Endodermal cell (in vitro differentiated cells): ENCODE data around the gene PRKD3. TPM values are rescaled to one million over a fixed set of nuclear protein-coding genes. Genes with fewer than 3 reads are reported as not detected.
"Not testable (repeated sequence)": the region's sequence is repeated elsewhere in the genome, so short reads cannot be mapped to it uniquely, and the experiment has no call there.

Experiments
- DNase-seq: peaks from one replicate; pipeline ENCODE4 v3.0.0-alpha.2; 2017
- H3K27ac ChIP-seq: 2 replicates; pipeline ENCODE4 v1.5.1; 2013; ENCODE audit warnings: mild to moderate bottlenecking, low read depth, low read length, moderate library complexity
- H3K27me3 ChIP-seq: 2 replicates; pipeline ENCODE4 v1.6.1; 2013; ENCODE audit warnings: mild to moderate bottlenecking, low read length, moderate library complexity; ENCODE audit not compliant: insufficient read depth, control insufficient read depth, poor library complexity, severe bottlenecking
- H3K36me3 ChIP-seq: 2 replicates; pipeline ENCODE4 v1.7.0; 2013; ENCODE audit warnings: mild to moderate bottlenecking, low read length, moderate library complexity; ENCODE audit not compliant: control insufficient read depth, insufficient read depth
- H3K4me1 ChIP-seq: one replicate; pipeline ENCODE4 v1.7.0; 2013; ENCODE audit warnings: low read length; ENCODE audit not compliant: control insufficient read depth, insufficient read depth
- H3K4me3 ChIP-seq: 2 replicates; pipeline ENCODE4 v1.5.1; 2013; ENCODE audit warnings: mild to moderate bottlenecking, low read length, moderate library complexity
- H3K9ac ChIP-seq: 2 replicates; pipeline ENCODE4 v1.6.1; 2013; ENCODE audit warnings: mild to moderate bottlenecking, low read length, moderate library complexity; ENCODE audit not compliant: poor library complexity, severe bottlenecking; ENCODE audit errors: extremely low read depth
- H3K9me3 ChIP-seq: 2 replicates; pipeline ENCODE4 v1.6.1; 2013; ENCODE audit warnings: mild to moderate bottlenecking, low read length, moderate library complexity; ENCODE audit not compliant: control insufficient read depth
- H3K27ac Mint-ChIP-seq: 2 replicates; pipeline ENCODE4 v1.8.0; 2020; ENCODE audit warnings: mixed read lengths
- H3K27me3 Mint-ChIP-seq: 2 replicates; pipeline ENCODE4 v1.8.0; 2021; ENCODE audit warnings: mild to moderate bottlenecking, mixed read lengths; ENCODE audit not compliant: insufficient read depth
- H3K36me3 Mint-ChIP-seq: 2 replicates; pipeline ENCODE4 v1.8.0; 2020; ENCODE audit warnings: low read depth, mixed read lengths
- H3K4me1 Mint-ChIP-seq: 2 replicates; pipeline ENCODE4 v1.8.0; 2020; ENCODE audit warnings: mixed read lengths
- H3K4me3 Mint-ChIP-seq: 2 replicates; pipeline ENCODE4 v1.8.0; 2020; ENCODE audit warnings: mild to moderate bottlenecking, moderate library complexity, mixed read lengths
- H3K9me3 Mint-ChIP-seq: 2 replicates; pipeline ENCODE4 v1.8.0; 2020; ENCODE audit warnings: mild to moderate bottlenecking, mixed read lengths
- CTCF ChIP-seq: fragments of 200-600 bp; sonication (generic); conservative IDR thresholded peaks from 2 replicates; pipeline ENCODE4 v1.5.0; 2021; ENCODE audit warnings: antibody characterized with exemption, mild to moderate bottlenecking
- WGBS, 2 experiments: methylation state at CpG; one replicate each; pipeline versions ENCODE4 v1.1.5 to v1.1.7; 2013; ENCODE audit warnings: missing lambda C conversion rate in 2 of 2, mixed read lengths in 1 of 2; ENCODE audit not compliant: insufficient coverage in 1 of 2, insufficient read length in 1 of 2; 5-methylcytosine and 5-hydroxymethylcytosine counted together
- total RNA-seq, 2 donors: library from RNA; stranded (reverse); fragmentation: NEBNext Ultra II Directional in 1 of 2; extraction: Animal tissue kit (Norgen Biotek cat#: 25700) in 1 of 2; gene quantifications; 2 replicates in 1 of 2; 3 replicates in 1 of 2; pipeline ENCODE4 v1.2.1, GENCODE V29; 2021

Gene PRKD3
- total RNA-seq, 2 donors from 2014 or later: 94.4 to 95.0 TPM

GRCh38 chr2:37300146-37300545 is 24.5 kb downstream of the PRKD3 start:
- Histone ChIP-seq H3K27ac (no peak overlapping the region), H3K9ac (no peak overlapping the region), H3K4me1 (peaks cover 10% of the 10 kb centered on the region), H3K9me3 (peaks cover 19% of the 10 kb centered on the region), H3K4me3 (no peak overlapping the region), H3K36me3 (peaks cover 63% of the 10 kb centered on the region), H3K27me3 (no peaks in the 10 kb centered on the region)
- Mint-ChIP-seq H3K27ac (no peak overlapping the region), H3K4me1 (peaks cover 38% of the 10 kb centered on the region), H3K27me3 (no peaks in the 10 kb centered on the region), H3K36me3 (peaks cover 33% of the 10 kb centered on the region), H3K9me3 (no peaks in the 10 kb centered on the region), H3K4me3 (no peak overlapping the region)
- TF ChIP-seq CTCF: no peak
- no peak for DNase-seq

GRCh38 chr2:37297632-37298031 is 27.0 kb downstream of the PRKD3 start:
- no peaks in the 10 kb centered on the region for H3K27me3 ChIP-seq
- no peak overlapping the region for H3K9ac ChIP-seq
- peaks cover 2% of the 10 kb centered on the region for H3K9me3 ChIP-seq
- peaks cover 25% of the 10 kb centered on the region for H3K4me1 Mint-ChIP-seq
- H3K4me3 Mint-ChIP-seq: no peak overlapping the region
- peaks cover 24% of the 10 kb centered on the region for H3K36me3 Mint-ChIP-seq
- no peak overlapping the region for H3K27ac ChIP-seq
- H3K27ac Mint-ChIP-seq: no peak overlapping the region
- no peak for DNase-seq
- H3K4me1 ChIP-seq: peaks cover 10% of the 10 kb centered on the region
- no peaks in the 10 kb centered on the region for H3K9me3 Mint-ChIP-seq
- H3K36me3 ChIP-seq: peaks cover 66% of the 10 kb centered on the region
- H3K4me3 ChIP-seq: no peak overlapping the region
- H3K27me3 Mint-ChIP-seq: no peaks in the 10 kb centered on the region
- no peak for TF ChIP-seq CTCF

GRCh38 chr2:37295469-37296073 is 29.1 kb downstream of the PRKD3 start:
- no peak for TF ChIP-seq CTCF
- DNase-seq: no peak
- Histone ChIP-seq H3K36me3 (peaks cover 73% of the 10 kb centered on the region), H3K9me3 (no peaks in the 10 kb centered on the region), H3K4me3 (no peak overlapping the region), H3K9ac (no peak overlapping the region), H3K27me3 (no peaks in the 10 kb centered on the region), H3K27ac (no peak overlapping the region), H3K4me1 (peaks cover 5% of the 10 kb centered on the region)
- Mint-ChIP-seq H3K9me3 (no peaks in the 10 kb centered on the region), H3K27ac (no peak overlapping the region), H3K27me3 (no peaks in the 10 kb centered on the region), H3K4me3 (no peak overlapping the region), H3K4me1 (peaks cover 14% of the 10 kb centered on the region), H3K36me3 (peaks cover 40% of the 10 kb centered on the region)
- WGBS, 2 experiments: 95% methylated on average over 1 of the region's 1 CpG; no CpG with 5 or more reads in 1 of the 2 experiments

- not testable (repeated sequence) for H3K4me3 ChIP-seq, H3K9ac ChIP-seq, H3K27ac Mint-ChIP-seq, H3K27me3 ChIP-seq, H3K9me3 ChIP-seq, H3K27ac ChIP-seq, H3K4me3 Mint-ChIP-seq, H3K4me1 ChIP-seq, H3K27me3 Mint-ChIP-seq, H3K9me3 Mint-ChIP-seq, DNase-seq
- WGBS, 2 experiments: 98% methylated on average over 2 of the region's 2 CpGs; no CpG with 5 or more reads in 1 of the 2 experiments
- peaks cover 14% of the 10 kb centered on the region for H3K4me1 Mint-ChIP-seq
- H3K36me3 ChIP-seq: peaks cover 74% of the 10 kb centered on the region
- H3K36me3 Mint-ChIP-seq: peaks cover 43% of the 10 kb centered on the region
Measured at GRCh38 chr2:37294858-37295257, 29.8 kb downstream of the PRKD3 start.
